Neutrophil (primary cell): ENCODE measurements around the gene MPL.

ENCODE experiments used
- H3K27ac ChIP-seq: fragments of 200-600 bp; sonication (generic); 2 replicates; pipeline ENCODE4 v1.5.1; 2016; ENCODE audit warnings: mild to moderate bottlenecking, moderate library complexity
- H3K27me3 ChIP-seq: fragments of 200-600 bp; sonication (generic); 2 replicates; pipeline ENCODE4 v1.6.0; 2016; ENCODE audit warnings: mild to moderate bottlenecking
- H3K36me3 ChIP-seq: fragments of 200-600 bp; sonication (generic); 2 replicates; pipeline ENCODE4 v1.5.1; 2017
- H3K4me1 ChIP-seq, 2 experiments: fragments of 200-600 bp in 1 of 2; sonication (generic) in 1 of 2; 1 replicate in 1 of 2; 2 replicates in 1 of 2; pipeline versions ENCODE4 v1.5.1 to v1.6.1; 2013 to 2016; ENCODE audit warnings: low read depth in 1 of 2, low read length in 1 of 2, mild to moderate bottlenecking in 1 of 2, moderate library complexity in 1 of 2; ENCODE audit not compliant: control insufficient read depth in 1 of 2, insufficient read depth in 1 of 2
- H3K4me3 ChIP-seq, 2 experiments: fragments of 200-600 bp in 1 of 2; sonication (generic) in 1 of 2; 1 replicate in 1 of 2; 2 replicates in 1 of 2; pipeline ENCODE4 v1.5.1; 2013 to 2016; ENCODE audit warnings: low read depth in 1 of 2, low read length in 1 of 2, mild to moderate bottlenecking in 1 of 2, moderate library complexity in 1 of 2
- H3K9me3 ChIP-seq: fragments of 200-600 bp; sonication (generic); 2 replicates; pipeline ENCODE4 v1.5.1; 2016
- TF ChIP-seq, protein P1 (sequence below): fragments of 200-600 bp; sonication (generic); IDR thresholded peaks from 2 replicates; pipeline ENCODE4 v1.5.1; 2016; ENCODE audit warnings: antibody characterized with exemption

The MPL gene

DNA sequence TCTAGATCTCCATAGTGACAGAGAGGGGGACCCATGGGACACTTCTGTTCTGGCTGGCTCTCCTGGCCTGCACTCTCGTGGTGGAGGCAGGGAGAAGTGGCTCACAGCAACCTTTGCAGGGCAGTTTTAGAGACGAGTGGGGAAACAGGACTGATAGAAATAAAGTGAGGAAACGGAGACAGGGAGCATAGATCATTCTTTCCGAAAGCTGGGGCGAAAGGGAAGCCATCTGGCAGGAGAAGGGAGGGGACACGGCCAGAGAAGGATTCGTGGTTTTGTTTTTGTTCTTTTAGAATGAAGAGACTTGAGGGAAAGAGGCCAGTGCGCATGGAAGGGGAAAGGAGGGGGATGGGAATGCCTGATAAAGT lies 33.3 kb upstream of the MPL start:
- H3K4me1 ChIP-seq: no peaks in the 10 kb centered on the region
- no peak overlapping the region for H3K27ac ChIP-seq
- H3K36me3 ChIP-seq: no peaks in the 10 kb centered on the region
- H3K4me3 ChIP-seq: no peak overlapping the region
- no peaks in the 10 kb centered on the region for H3K9me3 ChIP-seq
- TF ChIP-seq, protein P1, sequence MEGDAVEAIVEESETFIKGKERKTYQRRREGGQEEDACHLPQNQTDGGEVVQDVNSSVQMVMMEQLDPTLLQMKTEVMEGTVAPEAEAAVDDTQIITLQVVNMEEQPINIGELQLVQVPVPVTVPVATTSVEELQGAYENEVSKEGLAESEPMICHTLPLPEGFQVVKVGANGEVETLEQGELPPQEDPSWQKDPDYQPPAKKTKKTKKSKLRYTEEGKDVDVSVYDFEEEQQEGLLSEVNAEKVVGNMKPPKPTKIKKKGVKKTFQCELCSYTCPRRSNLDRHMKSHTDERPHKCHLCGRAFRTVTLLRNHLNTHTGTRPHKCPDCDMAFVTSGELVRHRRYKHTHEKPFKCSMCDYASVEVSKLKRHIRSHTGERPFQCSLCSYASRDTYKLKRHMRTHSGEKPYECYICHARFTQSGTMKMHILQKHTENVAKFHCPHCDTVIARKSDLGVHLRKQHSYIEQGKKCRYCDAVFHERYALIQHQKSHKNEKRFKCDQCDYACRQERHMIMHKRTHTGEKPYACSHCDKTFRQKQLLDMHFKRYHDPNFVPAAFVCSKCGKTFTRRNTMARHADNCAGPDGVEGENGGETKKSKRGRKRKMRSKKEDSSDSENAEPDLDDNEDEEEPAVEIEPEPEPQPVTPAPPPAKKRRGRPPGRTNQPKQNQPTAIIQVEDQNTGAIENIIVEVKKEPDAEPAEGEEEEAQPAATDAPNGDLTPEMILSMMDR: no peak
- no peaks in the 10 kb centered on the region for H3K27me3 ChIP-seq

DNA sequence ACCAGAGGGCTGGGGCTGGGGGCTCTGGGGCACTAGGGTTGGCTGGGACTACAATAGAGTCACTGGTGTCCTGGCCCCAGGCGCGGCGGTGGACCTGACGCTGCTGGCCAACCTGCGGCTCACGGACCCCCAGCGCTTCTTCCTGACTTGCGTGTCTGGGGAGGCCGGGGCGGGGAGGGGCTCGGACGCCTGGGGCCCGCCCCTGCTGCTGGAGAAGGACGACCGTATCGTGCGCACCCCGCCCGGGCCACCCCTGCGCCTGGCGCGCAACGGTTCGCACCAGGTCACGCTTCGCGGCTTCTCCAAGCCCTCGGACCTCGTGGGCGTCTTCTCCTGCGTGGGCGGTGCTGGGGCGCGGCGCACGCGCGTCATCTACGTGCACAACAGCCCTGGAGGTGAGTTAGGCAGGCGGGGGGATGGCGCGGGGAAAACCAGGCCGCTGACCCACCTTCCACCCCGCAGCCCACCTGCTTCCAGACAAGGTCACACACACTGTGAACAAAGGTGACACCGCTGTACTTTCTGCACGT lies 32.8 kb upstream of the MPL start:
- Histone ChIP-seq H3K4me3 (no peak overlapping the region), H3K36me3 (no peaks in the 10 kb centered on the region), H3K27me3 (no peaks in the 10 kb centered on the region), H3K27ac (no peak overlapping the region), H3K9me3 (no peaks in the 10 kb centered on the region), H3K4me1 (no peaks in the 10 kb centered on the region)
- TF ChIP-seq, protein P1: no peak

DNA sequence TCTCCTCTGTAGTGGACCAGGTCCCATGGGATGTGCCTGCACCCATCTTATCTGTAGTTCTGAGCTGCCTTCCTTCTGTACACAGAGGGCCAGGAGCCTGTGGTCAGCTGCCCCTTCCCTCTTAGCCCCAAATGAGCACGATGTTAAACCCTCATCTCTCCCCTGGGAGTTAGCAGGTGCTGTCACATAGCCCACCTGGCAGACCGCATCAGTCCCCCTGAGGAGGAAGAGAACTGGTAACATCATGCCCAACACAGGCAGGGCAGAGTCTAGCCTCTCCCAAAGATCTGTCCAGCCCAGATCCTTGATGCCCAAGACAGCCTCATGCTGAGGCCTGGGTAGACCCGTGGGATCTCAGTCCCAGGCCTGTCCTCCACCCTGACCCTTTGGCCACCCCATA lies 32.2 kb upstream of the MPL start:
- Histone ChIP-seq H3K4me1 (no peaks in the 10 kb centered on the region), H3K27me3 (no peaks in the 10 kb centered on the region), H3K4me3 (no peak overlapping the region), H3K36me3 (no peaks in the 10 kb centered on the region), H3K9me3 (no peaks in the 10 kb centered on the region), H3K27ac (no peak overlapping the region)
- TF ChIP-seq, protein P1: no peak

DNA sequence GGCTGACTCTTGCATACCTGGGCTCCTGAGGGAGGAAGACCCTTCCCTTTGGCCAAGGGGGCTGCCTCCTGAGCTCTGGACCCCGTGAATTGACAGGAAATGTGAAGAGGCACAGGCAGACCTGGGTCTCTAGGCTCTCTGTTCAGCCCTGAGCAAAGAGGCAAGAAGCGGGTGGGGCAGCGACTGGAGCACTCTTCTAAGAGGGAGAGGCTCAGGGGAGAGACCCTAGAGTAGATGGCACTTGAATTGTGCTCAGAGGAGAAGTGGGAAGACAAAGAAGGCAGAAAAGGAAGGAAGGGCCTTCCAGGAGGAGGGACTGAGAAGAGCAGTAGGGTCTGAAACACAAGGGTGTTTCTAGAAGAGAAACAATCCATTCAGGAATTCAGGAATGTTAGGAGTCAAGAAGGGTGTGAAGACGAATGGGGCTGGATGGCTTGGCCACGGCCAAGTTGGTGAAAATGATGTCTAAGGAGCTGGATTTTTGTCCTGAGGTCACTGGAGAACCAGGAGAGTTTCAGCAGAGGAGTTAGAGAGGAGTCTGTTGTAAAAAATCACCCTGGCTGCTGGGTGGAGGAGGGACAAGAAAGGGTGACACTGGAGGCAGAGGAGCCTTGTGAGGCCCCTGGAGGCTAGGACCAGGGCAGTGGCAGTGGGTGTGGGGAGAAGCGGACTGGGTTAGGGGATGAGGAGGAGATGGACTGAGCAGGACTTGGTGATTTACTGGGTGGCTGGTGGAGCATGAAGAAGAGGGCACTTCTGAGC lies 31.5 kb upstream of the MPL start:
- Histone ChIP-seq H3K27ac (no peak overlapping the region), H3K27me3 (no peaks in the 10 kb centered on the region), H3K4me3 (no peak overlapping the region), H3K36me3 (no peaks in the 10 kb centered on the region), H3K4me1 (no peaks in the 10 kb centered on the region), H3K9me3 (no peaks in the 10 kb centered on the region)
- TF ChIP-seq, protein P1: no peak

DNA sequence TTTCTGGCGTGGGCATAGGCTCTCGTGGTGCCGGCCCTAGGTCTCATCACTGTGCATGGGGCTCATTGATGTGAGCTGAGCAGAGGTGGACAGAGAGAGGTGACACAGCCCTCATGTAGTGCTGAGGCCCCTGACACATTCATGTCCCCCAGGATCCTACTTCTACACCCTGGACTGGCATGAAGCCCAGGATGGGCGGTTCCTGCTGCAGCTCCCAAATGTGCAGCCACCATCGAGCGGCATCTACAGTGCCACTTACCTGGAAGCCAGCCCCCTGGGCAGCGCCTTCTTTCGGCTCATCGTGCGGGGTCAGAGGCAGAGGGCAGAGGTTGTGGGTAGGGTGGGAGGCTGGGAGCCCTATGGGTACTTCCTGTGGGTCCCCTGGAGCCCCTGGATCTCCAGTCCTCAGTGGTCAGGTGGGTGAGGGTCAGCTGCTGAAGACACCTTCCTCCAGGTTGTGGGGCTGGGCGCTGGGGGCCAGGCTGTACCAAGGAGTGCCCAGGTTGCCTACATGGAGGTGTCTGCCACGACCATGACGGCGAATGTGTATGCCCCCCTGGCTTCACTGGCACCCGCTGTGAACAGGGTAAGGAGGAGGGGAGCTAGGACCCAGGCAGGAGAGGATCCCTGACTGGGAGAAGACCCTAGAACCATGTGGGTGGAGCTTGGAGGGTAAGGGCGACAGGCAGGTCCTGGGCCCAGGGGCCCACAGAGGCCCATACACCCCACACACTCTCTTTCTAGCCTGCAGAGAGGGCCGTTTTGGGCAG lies 30.7 kb upstream of the MPL start:
- Histone ChIP-seq H3K4me1 (no peaks in the 10 kb centered on the region), H3K4me3 (no peak overlapping the region), H3K27me3 (no peaks in the 10 kb centered on the region), H3K9me3 (no peaks in the 10 kb centered on the region), H3K36me3 (no peaks in the 10 kb centered on the region), H3K27ac (no peak overlapping the region)
- TF ChIP-seq, protein P1: no peak
